ENCODE data around the gene WDR86.
A peak's percentile ranks its signal among the peaks of the same experiment; 100 is the strongest.

Gene WDR86

GRCh38 chr7:151431768-151432311 lies 22.0 kb upstream of the WDR86 start:
- no peak overlapping the region for H3K27ac ChIP-seq (ENCODE audit: low read depth, low read length)
- H3K36me3 ChIP-seq (ENCODE audit: control insufficient read depth, insufficient read depth, low read length), result no peaks in the 10 kb centered on the region
- H3K4me1 ChIP-seq (ENCODE audit: control insufficient read depth, insufficient read depth, low read length), result peaks cover 24% of the 10 kb centered on the region
- no peaks in the 10 kb centered on the region for H3K9me3 ChIP-seq (ENCODE audit: control insufficient read depth, insufficient read depth, low read length)
- H3K9ac ChIP-seq (ENCODE audit: low read depth, low read length), result no peak overlapping the region
- H3K27me3 ChIP-seq (ENCODE audit: control insufficient read depth, insufficient read depth, low read length), result no peaks in the 10 kb centered on the region; the same call in 1 of the 2 replicates
- no peak overlapping the region for H3K4me3 ChIP-seq (ENCODE audit: low read depth, low read length)

- H3K27me3 ChIP-seq (ENCODE audit: control insufficient read depth, insufficient read depth, low read length), result no peaks in the 10 kb centered on the region; the same call in 1 of the 2 replicates
- no peak overlapping the region for H3K27ac ChIP-seq (ENCODE audit: low read depth, low read length)
- peaks cover 24% of the 10 kb centered on the region for H3K4me1 ChIP-seq (ENCODE audit: control insufficient read depth, insufficient read depth, low read length)
- H3K36me3 ChIP-seq (ENCODE audit: control insufficient read depth, insufficient read depth, low read length), result no peaks in the 10 kb centered on the region
- H3K4me3 ChIP-seq (ENCODE audit: low read depth, low read length), result no peak overlapping the region
- no peaks in the 10 kb centered on the region for H3K9me3 ChIP-seq (ENCODE audit: control insufficient read depth, insufficient read depth, low read length)
- no peak overlapping the region for H3K9ac ChIP-seq (ENCODE audit: low read depth, low read length)
Observed at GRCh38 chr7:151431281-151431767, 21.5 kb upstream of the WDR86 start.

GRCh38 chr7:151430391-151431205 lies 20.8 kb upstream of the WDR86 start:
- Histone ChIP-seq H3K9ac (ENCODE audit: low read depth, low read length) (no peak overlapping the region), H3K27me3 (ENCODE audit: control insufficient read depth, insufficient read depth, low read length) (no peaks in the 10 kb centered on the region; the same call in 1 of the 2 replicates), H3K27ac (ENCODE audit: low read depth, low read length) (no peak overlapping the region)

GRCh38 chr7:151429560-151430331 lies 19.9 kb upstream of the WDR86 start:
- no peak overlapping the region for H3K4me3 ChIP-seq (ENCODE audit: low read depth, low read length)
- H3K27me3 ChIP-seq (ENCODE audit: control insufficient read depth, insufficient read depth, low read length), result no peaks in the 10 kb centered on the region; the same call in 1 of the 2 replicates
- no peaks in the 10 kb centered on the region for H3K9me3 ChIP-seq (ENCODE audit: control insufficient read depth, insufficient read depth, low read length)
- H3K36me3 ChIP-seq (ENCODE audit: control insufficient read depth, insufficient read depth, low read length), result no peaks in the 10 kb centered on the region
- peaks cover 24% of the 10 kb centered on the region for H3K4me1 ChIP-seq (ENCODE audit: control insufficient read depth, insufficient read depth, low read length)
- no peak overlapping the region for H3K9ac ChIP-seq (ENCODE audit: low read depth, low read length)
- no peak overlapping the region for H3K27ac ChIP-seq (ENCODE audit: low read depth, low read length)

More at GRCh38 chr7:151430391-151431205, 20.8 kb upstream of the WDR86 start:
- no peaks in the 10 kb centered on the region for H3K9me3 ChIP-seq (ENCODE audit: control insufficient read depth, insufficient read depth, low read length)
- no peak overlapping the region for H3K4me3 ChIP-seq (ENCODE audit: low read depth, low read length)
- H3K36me3 ChIP-seq (ENCODE audit: control insufficient read depth, insufficient read depth, low read length), result no peaks in the 10 kb centered on the region
- H3K4me1 ChIP-seq (ENCODE audit: control insufficient read depth, insufficient read depth, low read length), result peaks cover 24% of the 10 kb centered on the region

GRCh38 chr7:151429237-151429559 lies 19.4 kb upstream of the WDR86 start:
- Histone ChIP-seq H3K9ac (ENCODE audit: low read depth, low read length) (no peak overlapping the region), H3K36me3 (ENCODE audit: control insufficient read depth, insufficient read depth, low read length) (no peaks in the 10 kb centered on the region), H3K4me1 (ENCODE audit: control insufficient read depth, insufficient read depth, low read length) (peaks cover 24% of the 10 kb centered on the region), H3K27me3 (ENCODE audit: control insufficient read depth, insufficient read depth, low read length) (no peaks in the 10 kb centered on the region; the same call in 1 of the 2 replicates), H3K9me3 (ENCODE audit: control insufficient read depth, insufficient read depth, low read length) (no peaks in the 10 kb centered on the region), H3K4me3 (ENCODE audit: low read depth, low read length) (no peak overlapping the region), H3K27ac (ENCODE audit: low read depth, low read length) (peak overlapping the region; percentile 56)

- Histone ChIP-seq H3K4me3 (ENCODE audit: low read depth, low read length) (no peak overlapping the region), H3K9ac (ENCODE audit: low read depth, low read length) (no peak overlapping the region), H3K36me3 (ENCODE audit: control insufficient read depth, insufficient read depth, low read length) (no peaks in the 10 kb centered on the region), H3K27me3 (ENCODE audit: control insufficient read depth, insufficient read depth, low read length) (no peaks in the 10 kb centered on the region; the same call in 1 of the 2 replicates), H3K27ac (ENCODE audit: low read depth, low read length) (peak overlapping the region; percentile 56), H3K4me1 (ENCODE audit: control insufficient read depth, insufficient read depth, low read length) (peaks cover 24% of the 10 kb centered on the region), H3K9me3 (ENCODE audit: control insufficient read depth, insufficient read depth, low read length) (no peaks in the 10 kb centered on the region)
Observed at GRCh38 chr7:151428378-151429236, 18.8 kb upstream of the WDR86 start.

GRCh38 chr7:151427705-151428377 lies 18.0 kb upstream of the WDR86 start:
- H3K27ac ChIP-seq (ENCODE audit: low read depth, low read length), result no peak overlapping the region
- H3K27me3 ChIP-seq (ENCODE audit: control insufficient read depth, insufficient read depth, low read length), result no peaks in the 10 kb centered on the region; the same call in 1 of the 2 replicates
- H3K4me3 ChIP-seq (ENCODE audit: low read depth, low read length), result no peak overlapping the region
- H3K9me3 ChIP-seq (ENCODE audit: control insufficient read depth, insufficient read depth, low read length), result no peaks in the 10 kb centered on the region
- peaks cover 24% of the 10 kb centered on the region for H3K4me1 ChIP-seq (ENCODE audit: control insufficient read depth, insufficient read depth, low read length)
- H3K9ac ChIP-seq (ENCODE audit: low read depth, low read length), result no peak overlapping the region
- no peaks in the 10 kb centered on the region for H3K36me3 ChIP-seq (ENCODE audit: control insufficient read depth, insufficient read depth, low read length)

- H3K36me3 ChIP-seq (ENCODE audit: control insufficient read depth, insufficient read depth, low read length), result no peaks in the 10 kb centered on the region
- H3K9me3 ChIP-seq (ENCODE audit: control insufficient read depth, insufficient read depth, low read length), result no peaks in the 10 kb centered on the region
- peaks cover 1% of the 10 kb centered on the region; the same call in 1 of the 2 replicates for H3K27me3 ChIP-seq (ENCODE audit: control insufficient read depth, insufficient read depth, low read length)
- peaks cover 24% of the 10 kb centered on the region for H3K4me1 ChIP-seq (ENCODE audit: control insufficient read depth, insufficient read depth, low read length)
- no peak overlapping the region for H3K4me3 ChIP-seq (ENCODE audit: low read depth, low read length)
- no peak overlapping the region for H3K27ac ChIP-seq (ENCODE audit: low read depth, low read length)
- H3K9ac ChIP-seq (ENCODE audit: low read depth, low read length), result no peak overlapping the region
Observed at GRCh38 chr7:151426904-151427704, 17.3 kb upstream of the WDR86 start.

GRCh38 chr7:151426441-151426903 lies 16.6 kb upstream of the WDR86 start:
- H3K9ac ChIP-seq (ENCODE audit: low read depth, low read length), result no peak overlapping the region
- no peak overlapping the region for H3K27ac ChIP-seq (ENCODE audit: low read depth, low read length)
- no peaks in the 10 kb centered on the region for H3K36me3 ChIP-seq (ENCODE audit: control insufficient read depth, insufficient read depth, low read length)
- no peaks in the 10 kb centered on the region for H3K9me3 ChIP-seq (ENCODE audit: control insufficient read depth, insufficient read depth, low read length)
- no peak overlapping the region for H3K4me3 ChIP-seq (ENCODE audit: low read depth, low read length)
- peaks cover 24% of the 10 kb centered on the region for H3K4me1 ChIP-seq (ENCODE audit: control insufficient read depth, insufficient read depth, low read length)
- H3K27me3 ChIP-seq (ENCODE audit: control insufficient read depth, insufficient read depth, low read length), result peaks cover 4% of the 10 kb centered on the region; the same call in 1 of the 2 replicates

Measured in HUES48 (cell line).